Stomach (tissue), 4 donors: ENCODE data around the gene ATP6V0A4.

Source experiments
- POLR2A ChIP-seq, 4 donors: fragments of 450-650 bp; IDR thresholded peaks; one replicate each; pipeline ENCODE4 v1.6.1; 2016; ENCODE audit warnings: antibody characterized with exemption in 4 of 4, control low read depth in 2 of 4, mild to moderate bottlenecking in 1 of 4, moderate library complexity in 1 of 4
- POLR2AphosphoS5 ChIP-seq, 3 donors: sonication (generic); formaldehyde crosslinking; IDR thresholded peaks; one replicate each; pipeline ENCODE4 v1.6.1; 2016; ENCODE audit warnings: antibody characterized with exemption in 3 of 3
- TF ChIP-seq, protein P1 (sequence below), 7 experiments: fragments of 450-650 bp in 4 of 7; fragments of 200-600 bp in 3 of 7; sonication (generic) in 3 of 7; IDR thresholded peaks; one replicate each; pipeline ENCODE4 v1.5.1; 2016 to 2019; ENCODE audit warnings: antibody characterized with exemption in 7 of 7, control low read depth in 2 of 7, mild to moderate bottlenecking in 1 of 7

GRCh38 chr7:138746073-138746472, 51.9 kb downstream of the ATP6V0A4 start:
- no peak for TF ChIP-seq POLR2A (IDR thresholded peaks at IDR 0.05)
- TF ChIP-seq POLR2AphosphoS5 (IDR thresholded peaks at IDR 0.05): no peak
- TF ChIP-seq, protein P1, sequence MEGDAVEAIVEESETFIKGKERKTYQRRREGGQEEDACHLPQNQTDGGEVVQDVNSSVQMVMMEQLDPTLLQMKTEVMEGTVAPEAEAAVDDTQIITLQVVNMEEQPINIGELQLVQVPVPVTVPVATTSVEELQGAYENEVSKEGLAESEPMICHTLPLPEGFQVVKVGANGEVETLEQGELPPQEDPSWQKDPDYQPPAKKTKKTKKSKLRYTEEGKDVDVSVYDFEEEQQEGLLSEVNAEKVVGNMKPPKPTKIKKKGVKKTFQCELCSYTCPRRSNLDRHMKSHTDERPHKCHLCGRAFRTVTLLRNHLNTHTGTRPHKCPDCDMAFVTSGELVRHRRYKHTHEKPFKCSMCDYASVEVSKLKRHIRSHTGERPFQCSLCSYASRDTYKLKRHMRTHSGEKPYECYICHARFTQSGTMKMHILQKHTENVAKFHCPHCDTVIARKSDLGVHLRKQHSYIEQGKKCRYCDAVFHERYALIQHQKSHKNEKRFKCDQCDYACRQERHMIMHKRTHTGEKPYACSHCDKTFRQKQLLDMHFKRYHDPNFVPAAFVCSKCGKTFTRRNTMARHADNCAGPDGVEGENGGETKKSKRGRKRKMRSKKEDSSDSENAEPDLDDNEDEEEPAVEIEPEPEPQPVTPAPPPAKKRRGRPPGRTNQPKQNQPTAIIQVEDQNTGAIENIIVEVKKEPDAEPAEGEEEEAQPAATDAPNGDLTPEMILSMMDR (IDR thresholded peaks at IDR 0.05): no peak
